Left lobe of liver (tissue), 2 donors: Measurements from ENCODE around the gene NDUFA13. TPM values are rescaled to one million over a fixed set of nuclear protein-coding genes. Genes with fewer than 3 reads are reported as not detected.
A peak's percentile ranks its signal among the peaks of the same experiment; 100 is the strongest.

Experiments used
- ATAC-seq: fragments of 200-7000 bp; cut with Tn5 transposase; one replicate; pipeline ENCODE4 v1.9.1; 2020; ENCODE audit warnings: mild to moderate bottlenecking, moderate library complexity
- DNase-seq: peaks from one replicate; pipeline ENCODE4 v3.0.0-alpha.2; 2020; ENCODE audit warnings: low spot score
- total RNA-seq: library from RNA; stranded (reverse); gene quantifications from one replicate; pipeline ENCODE4 v1.2.1, GENCODE V29; 2021
- donor health status: DM: no; HTN: no; CAD: no; lungs with moderate emphysema.
- donor health status: DM: no; HTN: yes; CAD: no.

The NDUFA13 gene
- total RNA-seq, 1 donor from 2014 or later = 200 TPM

- ATAC-seq = no peak
- no peak for DNase-seq
Measured at GRCh38 chr19:19506592-19506991, 9.4 kb upstream of the NDUFA13 start.

GRCh38 chr19:19507354-19507753 lies 8.7 kb upstream of the NDUFA13 start:
- ATAC-seq (no peak), DNase-seq (no peak)

GRCh38 chr19:19508217-19508616 lies 7.8 kb upstream of the NDUFA13 start:
- DNase-seq = no peak
- ATAC-seq = no peak

- DNase-seq = no peak
Measured at GRCh38 chr19:19510432-19510831, 5.6 kb upstream of the NDUFA13 start.

GRCh38 chr19:19513682-19514081 lies 2.3 kb upstream of the NDUFA13 start:
- no peak for ATAC-seq
- DNase-seq = no peak

More at GRCh38 chr19:19510432-19510831, 5.6 kb upstream of the NDUFA13 start:
- no peak for ATAC-seq

- ATAC-seq (peak; percentile 19), DNase-seq (peak; percentile 75)
Measured at GRCh38 chr19:19514215-19514657, 1.8 kb upstream of the NDUFA13 start.

GRCh38 chr19:19514881-19515641 lies 964 bp upstream of the NDUFA13 start, which contains the start of gene TSSK6:
Gene TSSK6 (minus strand): TSS chr19:19515548. CDS start chr19:19515427, 121 bp downstream.
- ATAC-seq (no peak), DNase-seq (no peak)

- ATAC-seq (no peak), DNase-seq (no peak)
Measured at GRCh38 chr19:19517235-19517619, 1.2 kb downstream of the NDUFA13 start.

GRCh38 chr19:19520989-19521388 lies 5.0 kb downstream of the NDUFA13 start:
- DNase-seq = no peak

GRCh38 chr19:19523177-19523576 lies 7.2 kb downstream of the NDUFA13 start:
- ATAC-seq (no peak), DNase-seq (no peak)

More at GRCh38 chr19:19520989-19521388, 5.0 kb downstream of the NDUFA13 start:
- ATAC-seq = no peak

- DNase-seq (no peak), ATAC-seq (no peak)
Measured at GRCh38 chr19:19524053-19524452, 8.0 kb downstream of the NDUFA13 start.

- DNase-seq (no peak), ATAC-seq (no peak)
Measured at GRCh38 chr19:19525611-19526380, 9.8 kb downstream of the NDUFA13 start.

- ATAC-seq (no peak), DNase-seq (no peak)
Measured at GRCh38 chr19:19526581-19527370, 10.8 kb downstream of the NDUFA13 start.

- no peak for ATAC-seq
- no peak for DNase-seq
Measured at GRCh38 chr19:19527371-19527656, 11.3 kb downstream of the NDUFA13 start.

- no peak for DNase-seq
- ATAC-seq = no peak
Measured at GRCh38 chr19:19527674-19528625, 11.9 kb downstream of the NDUFA13 start.

GRCh38 chr19:19528721-19529490 lies 12.9 kb downstream of the NDUFA13 start, which contains the start of gene YJEFN3:
Gene YJEFN3 (plus strand): TSS chr19:19528911. CDS start chr19:19528933, 22 bp downstream.
- DNase-seq (no peak), ATAC-seq (no peak)

- no peak for DNase-seq
- no peak for ATAC-seq
Measured at GRCh38 chr19:19529783-19530422, 13.9 kb downstream of the NDUFA13 start.

GRCh38 chr19:19530423-19530804 lies 14.4 kb downstream of the NDUFA13 start:
- DNase-seq (no peak), ATAC-seq (no peak)

- DNase-seq (no peak), ATAC-seq (no peak)
Measured at GRCh38 chr19:19530889-19531288, 14.9 kb downstream of the NDUFA13 start.
